Tibial nerve (tissue), 4 donors: ENCODE data around the gene KCNJ1. TPM values are rescaled to one million over a fixed set of nuclear protein-coding genes. Genes with fewer than 3 reads are reported as not detected.

ENCODE experiments used
- DNase-seq, 2 donors: peaks; one replicate each; pipeline ENCODE4 v3.0.0-alpha.2; 2019; ENCODE audit warnings: low spot score in 2 of 2
- H3K27ac ChIP-seq, 4 donors: fragments of 200-600 bp; sonication (generic) in 3 of 4; one replicate each; pipeline ENCODE4 v1.5.1; 2017 to 2019; ENCODE audit warnings: mild to moderate bottlenecking in 1 of 4
- H3K27me3 ChIP-seq, 2 donors: fragments of 200-600 bp; sonication (generic) in 1 of 2; one replicate each; pipeline versions ENCODE4 v1.5.1 to v1.6.0; 2017 to 2019
- H3K36me3 ChIP-seq, 3 donors: fragments of 200-600 bp; sonication (generic); one replicate each; pipeline ENCODE4 v1.5.1; 2018 to 2019
- H3K4me1 ChIP-seq, 4 donors: fragments of 200-600 bp; sonication (generic) in 3 of 4; one replicate each; pipeline ENCODE4 v1.5.1; 2017 to 2019
- H3K4me3 ChIP-seq, 4 donors: fragments of 200-600 bp; sonication (generic) in 3 of 4; one replicate each; pipeline ENCODE4 v1.5.1; 2017 to 2019; ENCODE audit warnings: mild to moderate bottlenecking in 1 of 4, moderate library complexity in 1 of 4
- H3K9me3 ChIP-seq, 4 donors: fragments of 200-600 bp; sonication (generic) in 3 of 4; one replicate each; pipeline ENCODE4 v1.5.1; 2017 to 2019
- CTCF ChIP-seq, 5 experiments: fragments of 200-600 bp in 3 of 5; fragments of 450-650 bp in 2 of 5; sonication (generic) in 3 of 5; IDR thresholded peaks; one replicate each; pipeline ENCODE4 v1.5.1; 2016 to 2019; ENCODE audit warnings: antibody characterized with exemption in 5 of 5, mild to moderate bottlenecking in 3 of 5, moderate library complexity in 2 of 5
- EP300 ChIP-seq, 2 donors: sonication (generic); formaldehyde crosslinking; IDR thresholded peaks; one replicate each; pipeline ENCODE4 v1.6.1; 2017; ENCODE audit warnings: antibody characterized with exemption in 2 of 2, mild to moderate bottlenecking in 1 of 2
- POLR2A ChIP-seq, 2 donors: fragments of 450-650 bp; IDR thresholded peaks; one replicate each; pipeline ENCODE4 v1.6.1; 2017; ENCODE audit warnings: antibody characterized with exemption in 2 of 2, mild to moderate bottlenecking in 2 of 2, moderate library complexity in 2 of 2
- WGBS, 2 donors: methylation state at CpG; one replicate each; pipeline ENCODE4 v1.1.5; 2018; 5-methylcytosine and 5-hydroxymethylcytosine counted together
- total RNA-seq, 4 donors: library from RNA; depleted of rRNA; stranded (reverse); fragments of >200 nt; gene quantifications; one replicate each; pipeline ENCODE4 v1.1.0, GENCODE V29; 2016

The KCNJ1 gene
- total RNA-seq, 4 donors from 2014 or later = not detected

GRCh38 chr11:128895526-128895925, 28.4 kb upstream of the KCNJ1 start:
- TF ChIP-seq EP300 (IDR thresholded peaks at IDR 0.05) = no peak
- DNase-seq = no peak
- Histone ChIP-seq H3K4me1 (peaks cover 0 to 20% (median 5%) of the 10 kb centered on the region in 4 donors), H3K27ac (no peak overlapping the region), H3K9me3 (no peaks in the 10 kb centered on the region), H3K36me3 (no peaks in the 10 kb centered on the region), H3K27me3 (peaks cover 0 to 15% of the 10 kb centered on the region in 2 donors), H3K4me3 (no peak overlapping the region)
- 86 to 88% methylated on average over 7 to 9 of the region's 9 CpGs for WGBS, 2 donors

GRCh38 chr11:128894685-128895084, 27.6 kb upstream of the KCNJ1 start:
- no peak for TF ChIP-seq EP300 (IDR thresholded peaks at IDR 0.05)
- no peak for TF ChIP-seq CTCF (IDR thresholded peaks at IDR 0.05)
- TF ChIP-seq POLR2A (IDR thresholded peaks at IDR 0.05) = no peak
- DNase-seq = no peak
- H3K27ac ChIP-seq = no peak overlapping the region
- H3K4me1 ChIP-seq = peaks cover 0 to 25% (median 10%) of the 10 kb centered on the region in 4 donors
- H3K27me3 ChIP-seq = peaks cover 0 to 24% of the 10 kb centered on the region in 2 donors
- no peaks in the 10 kb centered on the region for H3K9me3 ChIP-seq
- WGBS, 2 donors = 64 to 67% methylated on average over 6 of the region's 6 CpGs
- no peaks in the 10 kb centered on the region for H3K36me3 ChIP-seq
- H3K4me3 ChIP-seq = no peak overlapping the region

GRCh38 chr11:128894286-128894681, 27.2 kb upstream of the KCNJ1 start:
- H3K27ac ChIP-seq = no peak overlapping the region
- H3K36me3 ChIP-seq = no peaks in the 10 kb centered on the region
- WGBS, 2 donors = 88 to 89% methylated on average over 3 of the region's 3 CpGs
- H3K27me3 ChIP-seq = peaks cover 0 to 28% of the 10 kb centered on the region in 2 donors
- H3K4me1 ChIP-seq = peaks cover 0 to 25% (median 10%) of the 10 kb centered on the region in 4 donors
- H3K9me3 ChIP-seq = no peaks in the 10 kb centered on the region
- no peak overlapping the region for H3K4me3 ChIP-seq
- DNase-seq = no peak
- no peak for TF ChIP-seq POLR2A (IDR thresholded peaks at IDR 0.05)
- TF ChIP-seq CTCF (IDR thresholded peaks at IDR 0.05) = no peak
- no peak for TF ChIP-seq EP300 (IDR thresholded peaks at IDR 0.05)

GRCh38 chr11:128893578-128894285, 26.6 kb upstream of the KCNJ1 start:
- no peak for TF ChIP-seq CTCF (IDR thresholded peaks at IDR 0.05)
- TF ChIP-seq EP300 (IDR thresholded peaks at IDR 0.05) = no peak
- no peak for TF ChIP-seq POLR2A (IDR thresholded peaks at IDR 0.05)
- H3K27ac ChIP-seq = no peak overlapping the region
- H3K9me3 ChIP-seq = no peaks in the 10 kb centered on the region
- H3K36me3 ChIP-seq = no peaks in the 10 kb centered on the region
- 80 to 81% methylated on average over 9 of the region's 9 CpGs for WGBS, 2 donors
- H3K27me3 ChIP-seq = peaks cover 0 to 32% of the 10 kb centered on the region in 2 donors
- H3K4me1 ChIP-seq = peaks cover 0 to 25% (median 10%) of the 10 kb centered on the region in 4 donors
- no peak overlapping the region for H3K4me3 ChIP-seq
- no peak for DNase-seq

GRCh38 chr11:128892866-128893565, 25.9 kb upstream of the KCNJ1 start:
- no peaks in the 10 kb centered on the region for H3K36me3 ChIP-seq
- no peak for DNase-seq
- peaks cover 0 to 39% of the 10 kb centered on the region in 2 donors for H3K27me3 ChIP-seq
- TF ChIP-seq POLR2A (IDR thresholded peaks at IDR 0.05) (no peak), EP300 (IDR thresholded peaks at IDR 0.05) (no peak), CTCF (IDR thresholded peaks at IDR 0.05) (no peak)
- 84 to 91% methylated on average over 4 of the region's 4 CpGs for WGBS, 2 donors
- H3K4me3 ChIP-seq = no peak overlapping the region
- peaks cover 0 to 25% (median 10%) of the 10 kb centered on the region in 4 donors for H3K4me1 ChIP-seq
- H3K27ac ChIP-seq = no peak overlapping the region
- H3K9me3 ChIP-seq = no peaks in the 10 kb centered on the region
